ENCODE results near the gene DIP2C. TPM values are rescaled to one million over a fixed set of nuclear protein-coding genes. Genes with fewer than 3 reads are reported as not detected.

The DIP2C gene
- total RNA-seq, 1 donor from 2014 or later: 52.6 TPM

DNA sequence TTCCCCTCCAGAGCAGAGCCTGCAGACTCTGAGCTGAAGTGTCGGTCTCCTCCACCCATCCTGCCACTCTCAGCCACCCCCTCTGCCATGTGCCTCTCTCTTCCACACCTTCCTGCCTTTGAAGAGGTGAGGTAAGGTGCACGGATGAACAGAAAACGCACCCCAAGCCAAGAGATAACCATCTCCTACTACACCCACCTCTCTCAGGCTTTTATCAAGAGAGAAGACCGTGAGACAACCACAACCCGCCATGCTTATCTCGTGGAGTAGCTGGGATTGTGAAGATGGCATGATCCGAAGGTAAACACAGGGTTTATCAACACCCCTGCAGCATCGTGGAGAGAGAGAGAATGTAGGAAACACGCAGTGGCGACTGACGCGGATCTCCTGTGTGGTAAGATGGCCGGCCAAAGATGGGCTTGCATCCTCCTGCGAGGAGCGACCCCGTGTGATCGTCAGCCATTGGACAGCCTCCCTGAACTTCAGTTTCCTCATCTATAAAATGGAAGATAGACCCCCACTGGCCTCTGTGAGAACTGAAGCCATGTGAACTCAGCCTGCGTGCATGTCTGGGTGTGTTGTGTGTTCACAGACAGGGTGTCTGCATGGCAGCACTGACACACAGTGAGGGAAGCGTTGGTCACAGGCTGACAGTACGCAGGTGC, 219.0 kb downstream of the DIP2C start:
- Mint-ChIP-seq H3K27me3 (ENCODE audit: unreplicated experiment) (peaks cover 4% of the 10 kb centered on the region), H3K36me3 (ENCODE audit: unreplicated experiment) (peaks cover 24% of the 10 kb centered on the region), H3K4me3 (ENCODE audit: unreplicated experiment) (no peak overlapping the region), H3K27ac (ENCODE audit: unreplicated experiment) (no peak overlapping the region), H3K9me3 (ENCODE audit: unreplicated experiment) (peaks cover 15% of the 10 kb centered on the region), H3K4me1 (ENCODE audit: low read depth, unreplicated experiment) (peaks cover 2% of the 10 kb centered on the region)
- DNase-seq: no peak
- TF ChIP-seq, protein P1, sequence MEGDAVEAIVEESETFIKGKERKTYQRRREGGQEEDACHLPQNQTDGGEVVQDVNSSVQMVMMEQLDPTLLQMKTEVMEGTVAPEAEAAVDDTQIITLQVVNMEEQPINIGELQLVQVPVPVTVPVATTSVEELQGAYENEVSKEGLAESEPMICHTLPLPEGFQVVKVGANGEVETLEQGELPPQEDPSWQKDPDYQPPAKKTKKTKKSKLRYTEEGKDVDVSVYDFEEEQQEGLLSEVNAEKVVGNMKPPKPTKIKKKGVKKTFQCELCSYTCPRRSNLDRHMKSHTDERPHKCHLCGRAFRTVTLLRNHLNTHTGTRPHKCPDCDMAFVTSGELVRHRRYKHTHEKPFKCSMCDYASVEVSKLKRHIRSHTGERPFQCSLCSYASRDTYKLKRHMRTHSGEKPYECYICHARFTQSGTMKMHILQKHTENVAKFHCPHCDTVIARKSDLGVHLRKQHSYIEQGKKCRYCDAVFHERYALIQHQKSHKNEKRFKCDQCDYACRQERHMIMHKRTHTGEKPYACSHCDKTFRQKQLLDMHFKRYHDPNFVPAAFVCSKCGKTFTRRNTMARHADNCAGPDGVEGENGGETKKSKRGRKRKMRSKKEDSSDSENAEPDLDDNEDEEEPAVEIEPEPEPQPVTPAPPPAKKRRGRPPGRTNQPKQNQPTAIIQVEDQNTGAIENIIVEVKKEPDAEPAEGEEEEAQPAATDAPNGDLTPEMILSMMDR (IDR thresholded peaks at IDR 0.05; ENCODE audit: partially characterized antibody, unreplicated experiment): no peak

DNA sequence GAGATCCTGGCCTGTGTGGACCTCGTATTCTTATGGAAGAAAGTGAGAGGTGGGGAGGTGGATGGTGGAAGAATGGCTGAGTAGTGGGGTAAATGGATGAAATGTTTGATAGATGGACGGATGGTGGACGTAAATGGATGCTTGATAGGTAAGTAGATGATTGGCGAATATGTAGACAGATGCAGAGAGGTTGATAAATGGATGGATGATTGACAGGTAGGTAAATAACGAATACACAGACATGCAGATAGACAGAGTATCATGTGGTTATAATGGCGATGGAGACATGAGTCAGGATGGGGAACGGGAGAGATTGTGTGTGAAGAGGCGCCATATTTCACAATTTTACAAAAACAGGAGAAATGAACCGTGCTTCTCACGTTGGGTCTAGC, 219.5 kb downstream of the DIP2C start:
- TF ChIP-seq, protein P1 (IDR thresholded peaks at IDR 0.05; ENCODE audit: partially characterized antibody, unreplicated experiment): no peak
- H3K27ac Mint-ChIP-seq (ENCODE audit: unreplicated experiment): no peak overlapping the region

DNA sequence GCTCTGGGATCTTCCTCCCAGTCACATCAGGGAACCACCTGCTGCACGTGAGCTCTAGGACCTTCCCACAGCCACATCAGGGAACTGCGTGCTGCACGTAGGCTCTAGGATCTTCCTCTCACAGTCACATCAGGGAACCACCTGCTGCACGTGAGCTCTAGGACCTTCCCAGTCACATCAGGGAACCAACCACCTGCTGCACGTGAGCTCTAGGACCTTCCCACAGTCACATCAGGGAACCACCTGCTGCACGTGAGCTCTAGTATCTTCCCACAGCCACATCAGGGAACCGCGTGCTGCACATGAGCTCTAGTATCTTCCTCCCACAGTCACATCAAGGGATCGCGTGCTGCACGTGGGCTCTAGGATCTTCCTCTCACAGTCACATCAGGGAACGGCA, 229.7 kb downstream of the DIP2C start:
- no peak overlapping the region for H3K4me3 Mint-ChIP-seq (ENCODE audit: unreplicated experiment)
- H3K27me3 Mint-ChIP-seq (ENCODE audit: unreplicated experiment): peaks cover 15% of the 10 kb centered on the region
- H3K36me3 Mint-ChIP-seq (ENCODE audit: unreplicated experiment): peaks cover 26% of the 10 kb centered on the region
- peaks cover 20% of the 10 kb centered on the region for H3K9me3 Mint-ChIP-seq (ENCODE audit: unreplicated experiment)
- TF ChIP-seq, protein P1 (IDR thresholded peaks at IDR 0.05; ENCODE audit: partially characterized antibody, unreplicated experiment): no peak
- peaks cover 21% of the 10 kb centered on the region for H3K4me1 Mint-ChIP-seq (ENCODE audit: low read depth, unreplicated experiment)
- H3K27ac Mint-ChIP-seq (ENCODE audit: unreplicated experiment): no peak overlapping the region
- DNase-seq: no peak

More for the DNA sequence above, 219.5 kb downstream of the DIP2C start:
- DNase-seq: no peak
- Mint-ChIP-seq H3K9me3 (ENCODE audit: unreplicated experiment) (peaks cover 14% of the 10 kb centered on the region), H3K4me3 (ENCODE audit: unreplicated experiment) (no peak overlapping the region), H3K4me1 (ENCODE audit: low read depth, unreplicated experiment) (no peaks in the 10 kb centered on the region), H3K27me3 (ENCODE audit: unreplicated experiment) (peaks cover 4% of the 10 kb centered on the region), H3K36me3 (ENCODE audit: unreplicated experiment) (peaks cover 23% of the 10 kb centered on the region)

DNA sequence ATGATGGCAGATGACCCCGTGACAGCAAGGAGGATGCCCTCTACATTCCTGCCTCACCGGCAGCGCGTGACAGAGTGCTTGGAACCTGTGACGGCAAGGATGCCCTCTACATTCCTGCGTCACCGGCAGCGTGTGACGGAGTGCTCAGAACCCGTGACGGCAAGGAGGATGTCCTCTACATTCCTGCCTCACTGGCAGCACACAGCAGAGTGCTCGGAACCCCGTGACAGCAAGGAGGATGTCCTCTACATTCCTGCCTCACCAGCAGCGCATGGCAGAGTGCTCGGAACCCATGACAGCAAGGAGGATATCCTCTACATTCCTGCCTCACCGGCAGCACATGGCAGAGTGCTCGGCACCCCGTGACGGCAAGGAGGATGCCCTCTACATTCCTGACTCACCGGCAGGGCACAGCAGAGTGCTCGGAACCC, 231.0 kb downstream of the DIP2C start:
- peaks cover 21% of the 10 kb centered on the region for H3K36me3 Mint-ChIP-seq (ENCODE audit: unreplicated experiment)
- H3K4me1 Mint-ChIP-seq (ENCODE audit: low read depth, unreplicated experiment): peaks cover 22% of the 10 kb centered on the region
- DNase-seq: no peak
- peaks cover 14% of the 10 kb centered on the region for H3K27me3 Mint-ChIP-seq (ENCODE audit: unreplicated experiment)
- H3K4me3 Mint-ChIP-seq (ENCODE audit: unreplicated experiment): no peak overlapping the region
- H3K27ac Mint-ChIP-seq (ENCODE audit: unreplicated experiment): peak overlapping the region; percentile 19
- TF ChIP-seq, protein P1 (IDR thresholded peaks at IDR 0.05; ENCODE audit: partially characterized antibody, unreplicated experiment): no peak
- H3K9me3 Mint-ChIP-seq (ENCODE audit: unreplicated experiment): peaks cover 17% of the 10 kb centered on the region

DNA sequence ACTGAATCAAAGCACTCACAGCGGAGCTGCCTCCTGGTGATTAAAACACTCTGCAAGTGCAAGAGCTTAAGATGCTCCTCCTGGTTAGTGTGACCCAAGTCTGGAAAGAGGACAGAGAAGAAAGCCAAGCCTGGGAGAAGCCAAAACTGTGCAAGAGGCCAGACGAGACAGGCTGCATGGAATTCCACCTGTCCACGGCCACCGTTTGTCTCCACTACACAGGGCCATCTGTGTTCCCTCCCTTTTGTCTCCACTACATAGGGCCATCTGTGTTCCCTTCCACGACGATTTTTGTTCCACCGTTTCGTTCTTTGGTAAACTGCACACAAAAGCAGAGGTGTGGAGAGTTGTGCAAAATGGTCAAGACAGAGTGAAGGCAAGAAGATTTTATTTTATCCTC, 233.0 kb downstream of the DIP2C start:
- TF ChIP-seq, protein P1 (IDR thresholded peaks at IDR 0.05; ENCODE audit: partially characterized antibody, unreplicated experiment): no peak
- Mint-ChIP-seq H3K4me1 (ENCODE audit: low read depth, unreplicated experiment) (peaks cover 42% of the 10 kb centered on the region), H3K27ac (ENCODE audit: unreplicated experiment) (peak overlapping the region; percentile 89), H3K4me3 (ENCODE audit: unreplicated experiment) (peak overlapping the region; percentile 50), H3K9me3 (ENCODE audit: unreplicated experiment) (peaks cover 13% of the 10 kb centered on the region), H3K36me3 (ENCODE audit: unreplicated experiment) (peaks cover 9% of the 10 kb centered on the region), H3K27me3 (ENCODE audit: unreplicated experiment) (peaks cover 16% of the 10 kb centered on the region)
- no peak for DNase-seq

All from glutamatergic neuron (in vitro differentiated cells).